Fibroblast of mammary gland (primary cell): ENCODE measurements around the gene CPNE7.

ENCODE experiments used
- DNase-seq: peaks from one replicate; pipeline ENCODE4 v3.0.0-alpha.2; 2010; ENCODE audit warnings: low read depth
- H3K4me3 ChIP-seq: 2 replicates; pipeline ENCODE4 v1.5.1; 2011; ENCODE audit warnings: low read depth, mild to moderate bottlenecking, low read length, moderate library complexity; ENCODE audit not compliant: control insufficient read depth
- CTCF ChIP-seq: conservative IDR thresholded peaks from 2 replicates; pipeline ENCODE4 v1.5.1; 2011; ENCODE audit warnings: low read depth, low read length, inconsistent platforms; ENCODE audit not compliant: control insufficient read depth, insufficient read depth

Gene CPNE7

GRCh38 chr16:89545044-89545830, 30.3 kb upstream of the CPNE7 start:
- DNase-seq: no peak
- TF ChIP-seq CTCF: no peak
- no peak overlapping the region for H3K4me3 ChIP-seq

- no peak overlapping the region for H3K4me3 ChIP-seq
- DNase-seq: no peak
- TF ChIP-seq CTCF: no peak
These were observed 29.6 kb upstream of the CPNE7 start for GRCh38 chr16:89545831-89546574.

GRCh38 chr16:89546781-89547180, 28.8 kb upstream of the CPNE7 start:
- no peak for DNase-seq
- no peak for TF ChIP-seq CTCF
- H3K4me3 ChIP-seq: no peak overlapping the region

- TF ChIP-seq CTCF: no peak
- H3K4me3 ChIP-seq: no peak overlapping the region
- no peak for DNase-seq
These were observed 28.3 kb upstream of the CPNE7 start for GRCh38 chr16:89547291-89547690.

- DNase-seq: no peak
- H3K4me3 ChIP-seq: no peak overlapping the region
- TF ChIP-seq CTCF: no peak
These were observed 27.7 kb upstream of the CPNE7 start for GRCh38 chr16:89547860-89548259.

GRCh38 chr16:89548344-89549006, 27.1 kb upstream of the CPNE7 start:
- no peak for TF ChIP-seq CTCF
- no peak overlapping the region for H3K4me3 ChIP-seq

More at GRCh38 chr16:89548344-89549006, 27.1 kb upstream of the CPNE7 start:
- no peak for DNase-seq
